H9 (cell line): ENCODE measurements around the gene RAB7B. TPM values are rescaled to one million over a fixed set of nuclear protein-coding genes. Genes with fewer than 3 reads are reported as not detected.

Experiments used
- DNase-seq: peaks from one replicate; pipeline ENCODE4 v3.0.0-alpha.2; 2017
- H2AFZ ChIP-seq: one replicate; pipeline ENCODE4 v1.6.1; 2013; ENCODE audit warnings: mild to moderate bottlenecking, low read length, control low read depth, moderate library complexity
- H2AK5ac ChIP-seq: 2 replicates; pipeline ENCODE4 v1.6.1; 2013; ENCODE audit warnings: low read length, control low read depth, mixed read lengths; ENCODE audit not compliant: insufficient read length
- H2BK120ac ChIP-seq: one replicate; pipeline ENCODE4 v1.6.1; 2013; ENCODE audit warnings: low read depth, mild to moderate bottlenecking, low read length, control low read depth, inconsistent platforms; ENCODE audit not compliant: poor library complexity, severe bottlenecking
- H2BK12ac ChIP-seq: 2 replicates; pipeline ENCODE4 v1.6.1; 2013; ENCODE audit warnings: low read length, control low read depth, mixed read lengths, low read depth; ENCODE audit not compliant: insufficient read length
- H2BK15ac ChIP-seq: 2 replicates; pipeline ENCODE4 v1.6.1; 2013; ENCODE audit warnings: low read depth, low read length, control low read depth
- H2BK20ac ChIP-seq: one replicate; pipeline ENCODE4 v1.6.1; 2013; ENCODE audit warnings: low read depth, mild to moderate bottlenecking, low read length, control low read depth, inconsistent platforms; ENCODE audit not compliant: poor library complexity, severe bottlenecking
- H2BK5ac ChIP-seq: 2 replicates; pipeline ENCODE4 v1.6.1; 2013; ENCODE audit warnings: low read length, control low read depth, mixed read lengths; ENCODE audit not compliant: insufficient read length
- H3K14ac ChIP-seq: 2 replicates; pipeline ENCODE4 v1.6.1; 2013; ENCODE audit warnings: low read length, control low read depth; ENCODE audit not compliant: insufficient read depth
- H3K18ac ChIP-seq: 2 replicates; pipeline ENCODE4 v1.6.1; 2013; ENCODE audit warnings: low read depth, mild to moderate bottlenecking, mixed read lengths, low read length, control low read depth; ENCODE audit not compliant: insufficient read length
- H3K23ac ChIP-seq: 2 replicates; pipeline ENCODE4 v1.6.1; 2013; ENCODE audit warnings: low read length, control low read depth, mixed read lengths, low read depth; ENCODE audit not compliant: insufficient read length
- H3K23me2 ChIP-seq: 2 replicates; pipeline ENCODE4 v1.6.1; 2013; ENCODE audit warnings: low read depth, mild to moderate bottlenecking, mixed read lengths, low read length, control low read depth; ENCODE audit not compliant: insufficient read length, poor library complexity, severe bottlenecking
- H3K27ac ChIP-seq: 2 replicates; pipeline ENCODE4 v1.5.1; 2013; ENCODE audit warnings: low read length, control low read depth, mixed read lengths, low read depth; ENCODE audit not compliant: insufficient read length
- H3K27me3 ChIP-seq: 2 replicates; pipeline ENCODE4 v1.6.1; 2013; ENCODE audit warnings: low read length, control low read depth, inconsistent platforms; ENCODE audit not compliant: insufficient read depth
- H3K4ac ChIP-seq: 2 replicates; pipeline ENCODE4 v1.6.1; 2013; ENCODE audit warnings: low read depth, mild to moderate bottlenecking, control low read depth, inconsistent platforms, low read length, moderate library complexity
- H3K4me1 ChIP-seq: 2 replicates; pipeline ENCODE4 v1.6.1; 2013; ENCODE audit warnings: low read length, control low read depth, inconsistent platforms; ENCODE audit not compliant: insufficient read depth
- H3K4me2 ChIP-seq: 2 replicates; pipeline ENCODE4 v1.6.1; 2013; ENCODE audit warnings: low read length, control low read depth, mixed read lengths; ENCODE audit not compliant: insufficient read length, insufficient read depth
- H3K56ac ChIP-seq: 2 replicates; pipeline ENCODE4 v1.6.1; 2013; ENCODE audit warnings: low read depth, mild to moderate bottlenecking, mixed read lengths, low read length, control low read depth; ENCODE audit not compliant: insufficient read length
- H3K79me1 ChIP-seq: 2 replicates; pipeline ENCODE4 v1.6.1; 2013; ENCODE audit warnings: low read depth, mild to moderate bottlenecking, moderate library complexity, low read length, control low read depth, inconsistent platforms; ENCODE audit not compliant: insufficient read depth, poor library complexity, severe bottlenecking
- H3K79me2 ChIP-seq: 2 replicates; pipeline ENCODE4 v1.6.1; 2013; ENCODE audit warnings: low read length, control low read depth, inconsistent platforms; ENCODE audit not compliant: insufficient read depth
- H3K9ac ChIP-seq: 2 replicates; pipeline ENCODE4 v1.6.1; 2013; ENCODE audit warnings: low read length, control low read depth, mixed read lengths; ENCODE audit not compliant: insufficient read length; ENCODE audit errors: extremely low read depth
- H3K9me3 ChIP-seq: one replicate; pipeline ENCODE4 v1.6.1; 2013; ENCODE audit warnings: low read depth, low read length, inconsistent platforms; ENCODE audit not compliant: control insufficient read depth
- H3T11ph ChIP-seq: one replicate; pipeline ENCODE4 v1.6.1; 2013; ENCODE audit warnings: mild to moderate bottlenecking, low read length, control low read depth, inconsistent platforms
- H4K20me1 ChIP-seq: one replicate; pipeline ENCODE4 v1.6.1; 2013; ENCODE audit not compliant: control insufficient read depth, insufficient read length, insufficient read depth
- H4K5ac ChIP-seq: 2 replicates; pipeline ENCODE4 v1.6.1; 2013; ENCODE audit warnings: low read depth, mild to moderate bottlenecking, mixed read lengths, low read length, control low read depth; ENCODE audit not compliant: insufficient read length
- H4K8ac ChIP-seq: replicated peaks from 2 replicates; pipeline ENCODE4 v1.6.1; 2013; ENCODE audit warnings: low read length, control low read depth, mixed read lengths, low read depth; ENCODE audit not compliant: insufficient read length
- H4K91ac ChIP-seq: 2 replicates; pipeline ENCODE4 v1.6.1; 2013; ENCODE audit warnings: low read depth, mild to moderate bottlenecking, moderate library complexity, mixed read lengths, low read length, control low read depth; ENCODE audit not compliant: insufficient read length
- H3K27ac Mint-ChIP-seq, 3 experiments: 2 replicates in 2 of 3; 3 replicates in 1 of 3; pipeline ENCODE4 v1.8.0; 2020 to 2021; ENCODE audit warnings: mixed read lengths in 3 of 3, mild to moderate bottlenecking in 1 of 3, moderate library complexity in 1 of 3
- H3K27me3 Mint-ChIP-seq: 2 replicates; pipeline ENCODE4 v1.8.0; 2021; ENCODE audit warnings: low read depth, mild to moderate bottlenecking, moderate library complexity, mixed read lengths
- H3K36me3 Mint-ChIP-seq, 3 experiments: 2 replicates in 2 of 3; 3 replicates in 1 of 3; pipeline ENCODE4 v1.8.0; 2020 to 2021; ENCODE audit warnings: low read depth in 3 of 3, mixed read lengths in 3 of 3; ENCODE audit not compliant: insufficient read depth in 1 of 3
- H3K4me1 Mint-ChIP-seq, 2 experiments: 2 replicates each; pipeline ENCODE4 v1.8.0; 2020; ENCODE audit warnings: mixed read lengths in 2 of 2
- H3K4me3 Mint-ChIP-seq, 2 experiments: 2 replicates in 1 of 2; 3 replicates in 1 of 2; pipeline ENCODE4 v1.8.0; 2020 to 2021; ENCODE audit warnings: mild to moderate bottlenecking in 2 of 2, mixed read lengths in 2 of 2, moderate library complexity in 1 of 2
- H3K9me3 Mint-ChIP-seq, 2 experiments: 2 replicates in 1 of 2; 3 replicates in 1 of 2; pipeline ENCODE4 v1.8.0; 2020; ENCODE audit warnings: mild to moderate bottlenecking in 2 of 2, mixed read lengths in 2 of 2, moderate library complexity in 1 of 2
- CTCF ChIP-seq: fragments of 200-600 bp; sonication (generic); conservative IDR thresholded peaks from 3 replicates; pipeline ENCODE4 v1.8.0; 2021; ENCODE audit warnings: antibody characterized with exemption, mild to moderate bottlenecking
- WGBS: extraction: QIAGEN DNeasy Blood & Tissue Kit; methylation state at CpG from one replicate; pipeline ENCODE4 v1.1.7; 2013; ENCODE audit warnings: missing lambda C conversion rate, low lambda C conversion rate, mixed read lengths; ENCODE audit not compliant: insufficient read length; ENCODE audit errors: extremely low coverage; 5-methylcytosine and 5-hydroxymethylcytosine counted together
- total RNA-seq: library from RNA; stranded (reverse); gene quantifications from 2 replicates; pipeline ENCODE4 v1.2.1, GENCODE V29; 2021

RAB7B gene
- total RNA-seq, 1 experiment from 2014 or later = 0.68 TPM

DNA sequence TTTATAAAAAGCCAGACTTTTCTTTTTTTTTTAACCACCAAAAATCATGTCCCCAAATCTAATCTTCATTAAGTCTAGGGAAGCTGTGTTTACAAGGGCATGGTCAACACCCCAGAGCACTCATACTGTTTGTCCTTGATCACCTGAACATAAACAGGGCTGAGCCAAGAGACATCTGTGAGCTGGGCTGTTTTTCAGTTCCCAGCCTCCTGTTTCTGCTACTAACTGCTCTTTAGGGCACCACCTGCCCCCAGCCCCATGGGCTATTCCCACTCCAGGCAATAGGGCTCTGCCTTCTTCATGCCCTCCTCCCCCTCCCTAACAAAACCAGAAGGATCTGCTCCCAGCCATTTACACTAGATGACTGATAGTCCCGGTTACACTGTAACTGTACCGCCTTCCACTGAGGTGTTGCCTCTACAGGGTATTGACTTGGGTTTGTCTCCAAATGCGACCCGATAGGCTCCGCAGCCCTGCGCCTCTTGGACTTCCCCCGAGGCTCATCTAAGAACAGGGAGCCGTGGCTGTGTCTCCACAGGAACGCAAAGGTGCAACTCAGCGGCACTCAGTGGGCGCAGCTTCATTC is 48.3 kb downstream of the RAB7B start:
- no peak overlapping the region for H3K14ac ChIP-seq
- H3K79me1 ChIP-seq = no peaks in the 10 kb centered on the region
- H3K4me1 ChIP-seq = 0 out of 2 replicates have a peak, but pooled peaks cover 6% of the 10 kb centered on the region
- no peak overlapping the region for H3K4ac ChIP-seq
- no peak for TF ChIP-seq CTCF
- H4K20me1 ChIP-seq = no peaks in the 10 kb centered on the region
- no peak overlapping the region for H4K91ac ChIP-seq
- no peak overlapping the region for H2BK20ac ChIP-seq
- Mint-ChIP-seq H3K9me3 (no peaks in the 10 kb centered on the region; a peak in 1 of 5 replicates), H3K4me1 (peaks cover 17 to 29% of the 10 kb centered on the region in 2 experiments), H3K27me3 (peaks cover 17% of the 10 kb centered on the region), H3K4me3 (no peak overlapping the region), H3K36me3 (no peaks in the 10 kb centered on the region), H3K27ac (no peak overlapping the region)
- H3K9ac ChIP-seq = no peak overlapping the region
- H3K56ac ChIP-seq = no peak overlapping the region
- H4K5ac ChIP-seq = no peak overlapping the region
- H4K8ac ChIP-seq = no peak overlapping the region
- DNase-seq = no peak
- no peak overlapping the region for H2BK120ac ChIP-seq
- H3T11ph ChIP-seq = no peak overlapping the region
- no peak overlapping the region for H2AK5ac ChIP-seq
- H3K4me2 ChIP-seq = no peak overlapping the region
- H3K18ac ChIP-seq = no peak overlapping the region
- no peaks in the 10 kb centered on the region for H3K79me2 ChIP-seq
- no peaks in the 10 kb centered on the region for H3K23me2 ChIP-seq
- H3K27me3 ChIP-seq = no peaks in the 10 kb centered on the region
- H2AFZ ChIP-seq = no peak overlapping the region
- WGBS = no CpG with 5 or more reads among the region's 11 CpGs
- H3K23ac ChIP-seq = no peak overlapping the region
- H2BK15ac ChIP-seq = no peak overlapping the region
- no peaks in the 10 kb centered on the region for H3K9me3 ChIP-seq
- no peak overlapping the region for H2BK5ac ChIP-seq
- no peak overlapping the region for H3K27ac ChIP-seq
- no peak overlapping the region for H2BK12ac ChIP-seq
